DND-41 (cell line): ENCODE data around the gene PLOD2.

Experiments used
- CTCF ChIP-seq: IDR thresholded peaks from 2 replicates; pipeline ENCODE4 v1.5.1; 2012; ENCODE audit warnings: borderline replicate concordance, low read length, moderate library complexity, mild to moderate bottlenecking; ENCODE audit not compliant: poor library complexity, severe bottlenecking; ENCODE audit errors: extremely low read depth
- EZH2 ChIP-seq: IDR thresholded peaks from 3 replicates; pipeline ENCODE4 v1.6.1; 2012; ENCODE audit warnings: borderline replicate concordance, low read depth, mild to moderate bottlenecking, moderate library complexity, low read length, inconsistent platforms; ENCODE audit not compliant: severe bottlenecking

DNA sequence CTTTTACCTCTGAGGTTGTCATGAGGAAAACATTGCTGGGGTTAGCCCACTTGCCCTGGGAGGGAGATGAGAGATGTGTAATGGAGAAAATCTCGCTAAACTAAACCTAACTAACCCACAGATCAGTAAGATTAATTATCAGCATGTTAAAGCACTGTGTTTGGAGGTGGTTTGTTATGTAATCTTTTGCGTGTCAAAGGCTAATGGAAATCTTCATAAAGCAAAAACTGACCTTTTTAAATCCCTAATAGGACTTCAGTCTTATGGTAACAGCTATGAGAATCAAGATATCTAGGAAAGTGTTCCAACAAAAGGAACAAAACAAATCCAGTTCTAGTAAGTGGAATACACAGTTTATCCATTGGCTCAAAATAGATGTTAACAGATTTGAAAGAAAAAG is 102.7 kb downstream of the PLOD2 start:
- TF ChIP-seq CTCF: no peak
- TF ChIP-seq EZH2: no peak
